Activated naive CD8-positive, alpha-beta T cell treated with anti-CD3 and anti-CD28 coated beads for 36 hours (primary cell): Measurements from ENCODE around the gene ARHGAP42. TPM values are rescaled to one million over a fixed set of nuclear protein-coding genes. Genes with fewer than 3 reads are reported as not detected.

Experiments
- DNase-seq: peaks from one replicate; pipeline ENCODE4 v3.0.0; 2021
- H3K27ac Mint-ChIP-seq: one replicate; pipeline ENCODE4 v1.8.0; 2022; ENCODE audit warnings: mild to moderate bottlenecking, moderate library complexity, mixed read lengths
- H3K27me3 Mint-ChIP-seq: one replicate; pipeline ENCODE4 v1.8.0; 2022; ENCODE audit warnings: mild to moderate bottlenecking, mixed read lengths
- H3K36me3 Mint-ChIP-seq: one replicate; pipeline ENCODE4 v1.8.0; 2021; ENCODE audit warnings: mild to moderate bottlenecking, mixed read lengths
- H3K4me1 Mint-ChIP-seq: one replicate; pipeline ENCODE4 v1.8.0; 2021; ENCODE audit warnings: mixed read lengths
- H3K4me3 Mint-ChIP-seq: one replicate; pipeline ENCODE4 v1.8.0; 2022; ENCODE audit warnings: mild to moderate bottlenecking, moderate library complexity, mixed read lengths
- H3K9me3 Mint-ChIP-seq: one replicate; pipeline ENCODE4 v1.8.0; 2022; ENCODE audit warnings: mixed read lengths
- total RNA-seq, 2 experiments: library from RNA; stranded (reverse); gene quantifications; one replicate each; pipeline ENCODE4 v1.2.3, GENCODE V29; 2021

ARHGAP42 gene
- total RNA-seq, 2 experiments from 2014 or later: 0.22 to 0.58 TPM

GRCh38 chr11:101031713-101032112, 344.6 kb downstream of the ARHGAP42 start:
- no peak for DNase-seq
- Mint-ChIP-seq H3K36me3 (no peaks in the 10 kb centered on the region), H3K27ac (no peak overlapping the region), H3K4me3 (no peak overlapping the region), H3K27me3 (no peaks in the 10 kb centered on the region), H3K9me3 (no peaks in the 10 kb centered on the region), H3K4me1 (no peaks in the 10 kb centered on the region)

GRCh38 chr11:101032991-101033390, 345.9 kb downstream of the ARHGAP42 start:
- Mint-ChIP-seq H3K9me3 (no peaks in the 10 kb centered on the region), H3K27ac (no peak overlapping the region), H3K4me1 (no peaks in the 10 kb centered on the region), H3K27me3 (no peaks in the 10 kb centered on the region), H3K36me3 (no peaks in the 10 kb centered on the region), H3K4me3 (no peak overlapping the region)
- no peak for DNase-seq

GRCh38 chr11:101034076-101034475, 347.0 kb downstream of the ARHGAP42 start:
- no peak overlapping the region for H3K27ac Mint-ChIP-seq
- no peaks in the 10 kb centered on the region for H3K9me3 Mint-ChIP-seq
- no peaks in the 10 kb centered on the region for H3K4me1 Mint-ChIP-seq
- no peaks in the 10 kb centered on the region for H3K27me3 Mint-ChIP-seq
- no peak for DNase-seq
- H3K4me3 Mint-ChIP-seq: no peak overlapping the region
- H3K36me3 Mint-ChIP-seq: no peaks in the 10 kb centered on the region

GRCh38 chr11:101035872-101036271, 348.8 kb downstream of the ARHGAP42 start:
- Mint-ChIP-seq H3K36me3 (no peaks in the 10 kb centered on the region), H3K27ac (no peak overlapping the region), H3K9me3 (no peaks in the 10 kb centered on the region), H3K27me3 (no peaks in the 10 kb centered on the region), H3K4me1 (no peaks in the 10 kb centered on the region), H3K4me3 (no peak overlapping the region)
- no peak for DNase-seq
